ENCODE data around the gene EMILIN2.

EMILIN2 gene

GRCh38 chr18:2878656-2879330, 32.0 kb downstream of the EMILIN2 start:
- no peak for DNase-seq (ENCODE audit: low spot score)

GRCh38 chr18:2879889-2880288, 33.1 kb downstream of the EMILIN2 start:
- DNase-seq (ENCODE audit: low spot score): no peak

GRCh38 chr18:2880473-2880872, 33.7 kb downstream of the EMILIN2 start:
- no peak for DNase-seq (ENCODE audit: low spot score)

DNA sequence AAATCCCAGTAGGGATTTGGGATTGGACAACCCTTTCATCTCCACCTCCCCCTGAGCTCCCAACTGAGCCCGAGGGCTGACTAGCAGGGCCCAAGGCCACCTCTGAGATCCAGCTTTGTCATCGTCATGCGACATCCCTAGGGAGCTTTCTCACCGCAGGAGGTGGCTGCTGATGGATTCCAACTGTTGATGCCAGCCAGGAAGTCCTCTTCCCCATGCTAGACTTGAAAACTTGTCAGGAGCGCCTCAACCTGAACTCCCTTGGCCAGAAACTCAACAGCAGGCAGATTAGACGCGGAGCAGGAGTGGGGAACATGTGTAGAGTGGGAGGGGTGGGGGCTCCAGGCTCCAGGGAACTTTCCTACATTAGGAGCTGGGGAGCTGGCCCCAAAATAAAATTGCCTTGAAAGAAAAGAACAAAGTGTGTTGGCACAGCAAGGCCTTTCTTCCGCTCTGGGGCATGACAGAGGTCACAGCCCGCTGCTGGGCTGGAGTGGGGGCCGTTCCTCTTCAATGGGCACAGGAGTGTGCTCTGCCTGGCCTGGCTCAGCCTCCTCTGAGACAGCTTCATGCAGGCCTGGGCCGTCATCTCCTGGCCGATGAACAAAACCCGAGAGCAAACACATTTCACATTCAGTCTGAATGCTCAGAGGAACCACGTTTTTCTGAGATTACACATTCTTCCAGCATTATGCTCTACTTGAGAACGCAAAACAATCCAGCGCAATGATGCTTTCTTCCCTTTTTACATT, 34.5 kb downstream of the EMILIN2 start:
- DNase-seq (ENCODE audit: low spot score): peak; percentile 89

DNA sequence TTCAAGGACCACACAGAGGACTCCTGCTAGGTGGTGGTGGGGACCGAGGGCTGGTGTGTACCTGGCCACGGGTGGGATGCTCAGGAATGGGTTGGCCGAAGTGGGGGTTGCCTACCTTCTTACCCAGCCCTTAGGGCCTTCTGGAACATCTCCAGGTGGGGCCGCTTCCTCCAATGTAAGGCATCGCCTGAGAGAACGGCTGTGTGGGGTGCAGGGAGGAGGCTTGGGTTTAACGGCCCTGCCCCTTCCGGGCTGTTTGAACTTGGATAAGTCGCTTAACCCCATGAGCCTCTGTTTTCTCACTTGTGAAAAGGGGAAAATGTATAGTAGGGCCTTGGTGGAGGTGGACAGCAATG, 35.0 kb downstream of the EMILIN2 start:
- no peak for DNase-seq (ENCODE audit: low spot score)

GRCh38 chr18:2882201-2882600, 35.4 kb downstream of the EMILIN2 start:
- DNase-seq (ENCODE audit: low spot score): no peak

DNA sequence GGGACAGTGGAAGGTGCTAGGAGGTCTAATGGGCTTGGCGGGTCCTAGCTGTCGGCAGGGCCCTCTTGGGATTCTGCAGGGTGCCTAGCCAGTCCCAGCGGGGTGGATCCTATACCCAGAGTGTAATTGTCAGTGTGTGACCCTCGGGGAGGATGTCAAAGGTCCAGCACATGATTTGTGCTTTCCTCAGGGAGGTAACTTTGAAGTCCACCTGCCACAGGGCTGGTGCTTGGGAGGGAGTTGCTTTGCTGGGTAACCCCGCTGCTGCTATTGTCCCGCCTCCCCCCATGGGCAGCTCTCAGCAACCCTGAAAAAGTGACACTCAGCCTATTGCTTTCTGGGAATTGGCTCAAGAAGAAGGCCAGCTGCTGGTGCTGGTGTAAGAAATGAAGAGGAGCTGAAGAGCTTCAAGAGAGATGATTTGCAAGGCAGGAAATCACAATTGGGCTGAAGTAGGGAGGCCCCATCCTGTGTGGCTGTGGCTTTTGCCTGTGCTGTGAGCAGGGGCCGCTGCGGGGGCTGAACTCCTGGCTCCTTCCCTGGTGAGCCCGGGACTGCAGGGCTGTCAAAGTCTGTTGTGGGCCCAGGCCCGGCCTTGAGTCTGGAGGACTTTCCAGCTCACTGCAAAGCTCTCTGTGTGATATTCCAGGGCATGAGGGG, 36.4 kb downstream of the EMILIN2 start:
- DNase-seq (ENCODE audit: low spot score): no peak

GRCh38 chr18:2884706-2885285, 38.0 kb downstream of the EMILIN2 start:
- DNase-seq (ENCODE audit: low spot score): no peak

DNA sequence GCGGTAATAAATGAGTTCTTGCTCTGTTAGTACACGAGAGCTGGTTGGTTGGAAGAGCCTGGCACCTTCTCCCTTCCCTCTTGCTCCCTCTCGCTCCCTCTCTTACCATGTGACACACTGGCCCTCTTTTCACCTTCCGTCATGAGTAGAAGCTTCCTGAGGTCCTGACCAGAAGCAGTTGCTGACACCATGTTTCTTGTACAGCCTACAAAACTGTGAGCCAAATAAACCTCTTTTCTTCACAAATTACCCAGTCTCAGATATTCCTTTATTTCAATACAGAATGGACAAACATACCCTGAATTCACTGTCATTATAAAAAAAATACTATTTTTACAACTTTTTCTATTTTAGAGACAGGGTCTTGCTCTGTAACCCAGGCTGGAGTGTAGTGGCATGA, 40.7 kb downstream of the EMILIN2 start:
- DNase-seq (ENCODE audit: low spot score): no peak

GRCh38 chr18:2889761-2890192, 43.0 kb downstream of the EMILIN2 start:
- DNase-seq (ENCODE audit: low spot score): no peak

DNA sequence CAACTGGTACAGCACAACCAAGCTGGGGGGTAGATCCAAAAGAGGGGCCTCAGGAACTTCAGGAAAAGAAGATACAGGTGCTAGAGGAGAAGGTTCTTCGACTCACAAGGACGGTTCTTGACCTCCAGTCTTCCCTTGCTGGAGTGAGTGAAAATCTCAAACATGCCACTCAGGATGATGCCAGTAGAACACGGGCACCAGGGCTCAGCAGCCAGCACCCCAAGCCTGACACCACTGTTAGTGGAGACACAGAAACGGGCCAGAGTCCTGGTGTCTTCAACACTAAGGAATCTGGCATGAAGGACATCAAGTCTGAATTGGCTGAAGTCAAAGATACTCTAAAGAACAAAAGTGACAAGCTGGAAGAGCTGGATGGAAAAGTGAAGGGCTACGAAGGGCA, 43.8 kb downstream of the EMILIN2 start:
- DNase-seq (ENCODE audit: low spot score): no peak

GRCh38 chr18:2891526-2892431, 45.0 kb downstream of the EMILIN2 start:
- DNase-seq (ENCODE audit: low spot score): no peak

DNA sequence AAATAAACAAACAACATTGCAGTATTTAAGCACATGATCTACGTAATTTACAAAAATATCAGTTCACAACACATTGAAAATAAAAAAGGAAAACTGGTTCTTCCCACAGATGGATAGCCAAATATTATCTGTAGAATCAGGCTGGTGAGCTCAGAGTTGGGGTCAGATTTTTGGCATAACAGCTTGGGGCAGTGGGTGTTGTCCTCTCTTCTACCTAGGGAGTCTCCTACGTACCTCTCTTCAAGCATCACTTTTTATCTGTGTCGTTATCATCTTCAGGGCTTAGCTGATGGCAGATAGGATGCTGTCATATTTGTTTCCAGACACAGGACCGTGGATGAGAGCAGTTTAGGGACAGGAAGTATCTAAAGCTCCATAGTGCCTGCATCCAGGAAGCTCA, 46.2 kb downstream of the EMILIN2 start:
- no peak for DNase-seq (ENCODE audit: low spot score)

DNA sequence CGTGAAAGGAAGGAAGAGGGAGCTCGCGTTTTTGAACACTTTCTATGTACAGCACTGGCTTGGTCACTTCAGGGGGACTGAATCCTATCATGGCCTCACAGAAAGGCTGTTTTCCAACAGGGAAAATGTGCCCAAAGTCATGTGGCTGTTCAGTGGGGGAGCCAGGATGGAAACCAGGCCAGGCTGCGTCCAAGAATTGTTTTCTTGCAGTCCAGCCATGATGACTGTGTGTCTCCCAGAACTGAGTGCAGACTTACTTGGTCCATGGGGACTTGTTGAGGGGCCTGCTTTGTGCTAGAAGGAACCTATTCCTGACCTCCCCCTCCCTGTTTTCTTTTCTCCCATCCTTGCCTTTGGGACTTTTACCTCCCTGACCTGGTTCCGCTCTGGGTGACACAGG, 46.9 kb downstream of the EMILIN2 start:
- DNase-seq (ENCODE audit: low spot score): no peak

DNA sequence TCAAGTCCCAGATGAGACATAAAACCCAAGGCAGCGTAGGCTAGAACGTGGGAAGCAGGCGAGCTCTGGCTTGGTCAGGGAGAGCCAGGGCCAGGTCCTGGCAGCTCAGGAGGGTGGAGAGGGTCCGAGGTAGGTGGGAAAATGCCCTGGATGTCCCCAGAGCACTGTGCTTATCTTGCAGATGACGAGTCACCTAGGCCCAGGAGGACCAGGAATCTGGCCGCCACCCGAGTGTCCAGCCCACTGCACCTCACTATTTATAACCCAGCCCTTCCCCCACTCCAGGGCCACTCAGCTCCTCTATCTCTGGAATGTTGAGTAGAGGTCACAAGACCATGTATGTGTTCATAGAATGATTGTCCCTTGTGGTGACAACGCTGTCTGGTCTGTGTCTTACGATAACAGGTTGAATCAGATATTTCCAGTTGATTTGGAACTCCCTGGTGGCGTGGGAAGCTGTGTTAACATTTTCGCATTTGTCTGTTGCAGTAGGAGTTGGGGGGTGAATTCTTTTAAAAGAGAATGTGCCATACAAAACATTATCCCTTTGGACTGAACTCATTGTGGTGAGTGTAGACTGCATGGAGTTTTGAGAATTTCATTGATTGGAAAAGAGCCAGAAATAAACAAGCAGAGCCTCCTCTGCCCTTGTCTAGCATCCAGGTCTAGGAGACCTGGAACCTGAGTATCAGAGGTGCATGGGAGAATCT, 47.5 kb downstream of the EMILIN2 start:
- no peak for DNase-seq (ENCODE audit: low spot score)

- DNase-seq (ENCODE audit: low spot score): no peak
Measured at GRCh38 chr18:2894841-2895370, 48.1 kb downstream of the EMILIN2 start.

DNA sequence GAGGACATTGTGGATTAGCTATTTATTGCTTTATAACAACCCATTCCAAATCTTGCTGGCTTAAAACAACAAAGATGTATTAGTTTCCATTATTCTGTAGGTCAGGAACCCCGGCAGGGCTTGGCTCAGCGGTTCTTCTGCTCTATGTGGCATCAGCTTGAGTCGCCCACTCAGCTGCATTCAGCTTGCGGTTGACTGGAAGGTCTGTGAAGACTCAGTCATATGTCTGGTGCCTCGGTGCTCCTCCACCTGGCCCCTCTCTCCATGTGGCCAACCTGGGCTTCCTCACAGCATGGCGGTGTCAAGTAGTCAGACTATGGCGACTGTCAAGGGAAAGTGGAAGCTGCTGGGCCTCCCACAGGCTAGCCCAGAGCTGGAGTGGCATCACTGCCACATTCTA, 48.6 kb downstream of the EMILIN2 start:
- no peak for DNase-seq (ENCODE audit: low spot score)

DNA sequence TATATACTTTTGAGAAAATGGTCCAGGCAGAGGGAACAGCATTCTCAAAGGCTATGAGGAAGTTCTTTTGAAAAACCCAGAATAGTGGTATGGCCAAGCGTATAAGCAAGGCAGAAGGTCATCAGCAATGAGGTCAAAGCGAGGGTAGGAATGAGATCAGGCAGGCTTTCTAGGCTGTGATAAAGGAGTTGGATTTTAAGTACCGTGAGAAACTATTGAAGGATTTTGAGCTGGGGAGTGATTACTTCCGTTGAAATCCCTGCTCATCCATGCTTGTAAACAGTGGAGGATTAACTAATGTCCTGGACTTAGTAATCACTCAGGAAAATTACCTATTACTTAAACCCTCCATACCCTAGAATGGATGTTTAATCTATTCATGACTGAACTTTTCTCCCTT, 50.2 kb downstream of the EMILIN2 start:
- no peak for DNase-seq (ENCODE audit: low spot score)

GRCh38 chr18:2897448-2898185, 50.8 kb downstream of the EMILIN2 start:
- DNase-seq (ENCODE audit: low spot score): no peak

DNA sequence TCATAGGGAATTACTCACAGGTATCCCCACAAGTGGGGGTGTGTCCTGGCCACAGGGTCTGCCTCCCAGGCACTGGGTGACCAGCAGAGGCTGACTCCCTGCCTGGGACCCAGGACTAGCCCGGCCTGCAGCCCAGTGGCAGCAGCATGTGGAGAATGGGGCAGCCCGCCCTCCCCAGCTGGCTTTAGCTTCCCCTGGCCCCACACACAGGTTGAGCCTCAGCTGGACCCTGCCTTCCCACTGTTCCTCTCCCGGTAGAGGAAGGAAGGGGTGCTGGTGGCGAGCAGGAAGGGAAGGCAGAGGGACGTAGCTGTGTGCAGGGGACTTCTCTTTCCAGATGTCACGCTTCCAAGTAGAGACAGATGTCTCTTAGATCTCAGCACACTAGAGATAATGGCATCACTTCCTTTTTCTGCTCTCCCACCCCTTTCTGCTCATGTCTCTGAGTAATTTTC, 51.4 kb downstream of the EMILIN2 start:
- peak; percentile 40 for DNase-seq (ENCODE audit: low spot score)
